GM12878 (cell line): ENCODE data around the gene PPP1R10. TPM values are rescaled to one million over a fixed set of nuclear protein-coding genes. Genes with fewer than 3 reads are reported as not detected.
A peak's percentile ranks its signal among the peaks of the same experiment; 100 is the strongest.

Experiments
- ATAC-seq: fragments of 200-7000 bp; cut with Tn5 transposase; 3 replicates; pipeline ENCODE4 v1.9.1; 2020; ENCODE audit warnings: mild to moderate bottlenecking, moderate library complexity
- BruUV-seq: library from RNA; stranded (reverse); fragments of 400-500 nt; replicated peaks from 2 replicates; lab custom pipeline; 2021; lab: Mats Ljungman, UMichigan
- CTCF ChIA-PET: fragments of 300-600 bp; sonication (Branson Sonifier 250); formaldehyde crosslinking; extraction: SDS; loops from one replicate; lab custom pipeline; 2021; ENCODE audit warnings: inconsistent platforms; lab: Yijun Ruan, JAX
- POLR2A ChIA-PET: fragments of 350-600 bp; formaldehyde crosslinking; extraction: SDS; loops from one replicate; lab custom pipeline; 2021; ENCODE audit warnings: inconsistent platforms; lab: Charles Lee
- RAD21 ChIA-PET: fragments of 300-600 bp; sonication (Branson Sonifier 250); formaldehyde crosslinking; loops from one replicate; lab custom pipeline; 2023; ENCODE audit warnings: antibody characterized with exemption; ENCODE audit not compliant: unreplicated experiment; lab: Charles Lee
- SMC1A ChIA-PET: fragments of 300-600 bp; sonication (Branson Sonifier 250); formaldehyde crosslinking; loops from one replicate; lab custom pipeline; 2023; ENCODE audit not compliant: unreplicated experiment, uncharacterized antibody; lab: Charles Lee
- DNase-seq: peaks from one replicate; pipeline ENCODE4 v3.0.0-alpha.2; 2011; ENCODE audit warnings: low read depth, low spot score
- FAIRE-seq: peaks from 3 replicates; lab custom pipeline; 2011; peaks lifted over from hg19 to GRCh38; lab: Jason Lieb, UNC
- H2AFZ ChIP-seq: 2 replicates; pipeline ENCODE4 v1.6.0; 2011; ENCODE audit warnings: low read depth, low read length, control low read depth; ENCODE audit not compliant: control insufficient read depth
- H3K27ac ChIP-seq: 2 replicates; pipeline ENCODE4 v1.5.1; 2011; ENCODE audit warnings: control low read depth; ENCODE audit not compliant: control insufficient read depth, insufficient read depth
- H3K27me3 ChIP-seq, 2 experiments: replicated peaks in 1 of 2; 2 replicates each; pipeline versions ENCODE4 v1.6.0 to v1.6.1; 2011; ENCODE audit warnings: low read length in 1 of 2; ENCODE audit not compliant: control insufficient read depth in 2 of 2, insufficient read depth in 2 of 2
- H3K36me3 ChIP-seq, 2 experiments: 2 replicates each; pipeline ENCODE4 v1.5.1; 2011; ENCODE audit warnings: low read length in 1 of 2; ENCODE audit not compliant: control insufficient read depth in 2 of 2, insufficient read depth in 2 of 2
- H3K4me1 ChIP-seq: 2 replicates; pipeline ENCODE4 v1.6.1; 2011; ENCODE audit warnings: mild to moderate bottlenecking, low read length, moderate library complexity, mixed read lengths; ENCODE audit not compliant: control insufficient read depth, insufficient read depth
- H3K4me2 ChIP-seq: 2 replicates; pipeline ENCODE4 v1.6.0; 2011; ENCODE audit warnings: control low read depth; ENCODE audit not compliant: control insufficient read depth, insufficient read depth
- H3K4me3 ChIP-seq: fragments of 200-600 bp; sonication (generic); 2 replicates; pipeline ENCODE4 v1.5.1; 2016
- H3K79me2 ChIP-seq: 2 replicates; pipeline ENCODE4 v1.6.0; 2011; ENCODE audit warnings: low read length; ENCODE audit not compliant: control insufficient read depth, insufficient read depth
- H3K9ac ChIP-seq: 2 replicates; pipeline ENCODE4 v1.8.0; 2011; ENCODE audit warnings: low read length, control low read depth, mixed read lengths; ENCODE audit not compliant: control insufficient read depth, insufficient read depth
- H3K9me3 ChIP-seq: replicated peaks from 3 replicates; pipeline ENCODE4 v1.5.1; 2011; ENCODE audit warnings: mild to moderate bottlenecking, low read length; ENCODE audit not compliant: control insufficient read depth, insufficient read depth
- H4K20me1 ChIP-seq: 2 replicates; pipeline ENCODE4 v1.6.0; 2011; ENCODE audit not compliant: control insufficient read depth, insufficient read depth
- EP300 ChIP-seq, 2 experiments: fragments of 150-350 bp in 1 of 2; IDR thresholded peaks; 2 replicates each; pipeline ENCODE4 v1.6.1; 2011 to 2012; ENCODE audit warnings: low read depth in 2 of 2, low read length in 2 of 2, borderline replicate concordance in 1 of 2, improper control_type of control experiment in 1 of 2, inconsistent platforms in 1 of 2; ENCODE audit not compliant: control insufficient read depth in 1 of 2
- SREBF1 ChIP-seq: IDR thresholded peaks from 2 replicates; pipeline ENCODE4 v1.6.1; 2012; ENCODE audit warnings: mild to moderate bottlenecking, low read length
- WGBS: methylation state at CpG from one replicate; pipeline ENCODE4 v1.1.6; 2016; ENCODE audit warnings: low lambda C conversion rate; ENCODE audit not compliant: insufficient replicate concordance, insufficient coverage; ENCODE audit errors: missing lambda C conversion rate; 5-methylcytosine and 5-hydroxymethylcytosine counted together
- in situ Hi-C: fragments of 300-500 bp; cut with MboI; formaldehyde crosslinking; loops from 9 replicates; pipeline ENCODE4 v1.14.3; 2018; ENCODE audit warnings: mixed read lengths
- intact Hi-C: fragments of 100-400 bp; cut with micrococcal nuclease; formaldehyde crosslinking; loops from one replicate; pipeline ENCODE4 v1.14.2; 2022; ENCODE audit not compliant: unreplicated experiment
- polyA plus RNA-seq, 11 experiments: library from polyadenylated mRNA; depleted of rRNA in 4 of 11; unstranded in 6 of 11; stranded (reverse) in 5 of 11; fragments of >200 nt; fragmentation: Nextera tagmentation in 4 of 11; fragmentation: Illumina TruSeq in 1 of 11; extraction: Ambion mirVana in 4 of 11; extraction: Trizol in 1 of 11; gene quantifications; 1 replicate in 1 of 11; 2 replicates in 10 of 11; pipeline versions ENCODE4 v1.2.1 to v1.2.3, GENCODE V29; 2011 to 2016; ENCODE audit warnings: inconsistent platforms in 2 of 11, missing spikeins in 2 of 11, low read depth in 1 of 11
- total RNA-seq, 4 experiments: library from RNA; depleted of rRNA in 3 of 4; stranded (reverse); fragments of >200 nt in 3 of 4; fragmentation: Illumina TruSeq in 1 of 4; extraction: Trizol in 1 of 4; gene quantifications; 2 replicates each; pipeline versions ENCODE4 v1.2.1 to v1.2.3, GENCODE V29; 2013 to 2021

Gene PPP1R10
- total and polyA plus RNA-seq, 10 of the 15 experiments (the other 5 are each of a cell fraction or from before 2014, with no cell fraction given), result 11.3 to 83.8 (median 41.2) TPM

GRCh38 chr6:30554962-30555815 lies 61.9 kb downstream of the PPP1R10 start:
- WGBS, result 18% methylated on average over 34 of the region's 34 CpGs
- Histone ChIP-seq H3K36me3 (peaks cover 7 to 15% of the 10 kb centered on the region in 2 experiments; a peak in 3 of 4 replicates), H3K27ac (peak overlapping the region; percentile 93), H4K20me1 (no peaks in the 10 kb centered on the region), H3K9me3 (no peaks in the 10 kb centered on the region), H3K4me3 (peak overlapping the region; percentile 86), H3K4me2 (peak overlapping the region; percentile 82), H3K79me2 (peaks cover 27% of the 10 kb centered on the region), H2AFZ (peak overlapping the region; percentile 95), H3K27me3 (no peaks in the 10 kb centered on the region), H3K9ac (peak overlapping the region; percentile 95), H3K4me1 (peaks cover 8% of the 10 kb centered on the region; the same call in 1 of the 2 replicates)
- no TSS peak for BruUV-seq
- ChIA-PET RAD21 (interaction anchor here (1.0 to 2.5 kb wide), 7 partner anchors 10 to 162 kb away, joined by 3 to 8 read pairs (median 4); partner anchors contain the start of genes ABCF1 and MDC1), CTCF (interaction anchor here (0.7 to 9.7 kb wide), 12 partner anchors 12 to 359 kb away, joined by 3 to 121 read pairs (median 3); partner anchors contain the start of gene VARS2), SMC1A (interaction anchor here (1.5 to 2.8 kb wide), 4 partner anchors 10 to 43 kb away, joined by 3 to 16 read pairs (median 4); no protein-coding TSS in a partner anchor), POLR2A (interaction anchor here (0.5 to 3.3 kb wide), 9 partner anchors 11 to 137 kb away, joined by 4 to 25 read pairs (median 5); partner anchors contain the start of gene ABCF1)
- ATAC-seq (peak; percentile 5), DNase-seq (no peak), FAIRE-seq (no peak)
- intact Hi-C loops (loop anchor here (5.0 to 10.0 kb wide), 2 partner anchors 208 to 230 kb away; partner anchors contain the start of genes RPP21 and TRIM39), in situ Hi-C loops (no loop called here)
- TF ChIP-seq EP300 (IDR thresholded peaks at IDR 0.05; ENCODE audit: borderline replicate concordance in 1 of 2, control insufficient read depth in 1 of 2, low read depth in 2 of 2, low read length in 2 of 2) (0 out of 4 replicates have a peak, but pooled peaks of 1 of the 2 experiments have one; percentile 5), SREBF1 (no peak)
